GM12864 (cell line): ENCODE results near the gene RAP1GAP2.

ENCODE experiments used
- DNase-seq: peaks from one replicate; pipeline ENCODE4 v3.0.0-alpha.2; 2011; ENCODE audit warnings: low read depth
- H3K4me3 ChIP-seq: 2 replicates; pipeline ENCODE4 v1.5.1; 2011; ENCODE audit warnings: mild to moderate bottlenecking, low read depth, low read length, control low read depth
- TF ChIP-seq, protein P1 (sequence below): IDR thresholded peaks from 2 replicates; pipeline ENCODE4 v1.5.1; 2011; ENCODE audit warnings: low read depth, mild to moderate bottlenecking, moderate library complexity, low read length, control low read depth, inconsistent platforms; ENCODE audit errors: missing control alignments

Gene RAP1GAP2

DNA sequence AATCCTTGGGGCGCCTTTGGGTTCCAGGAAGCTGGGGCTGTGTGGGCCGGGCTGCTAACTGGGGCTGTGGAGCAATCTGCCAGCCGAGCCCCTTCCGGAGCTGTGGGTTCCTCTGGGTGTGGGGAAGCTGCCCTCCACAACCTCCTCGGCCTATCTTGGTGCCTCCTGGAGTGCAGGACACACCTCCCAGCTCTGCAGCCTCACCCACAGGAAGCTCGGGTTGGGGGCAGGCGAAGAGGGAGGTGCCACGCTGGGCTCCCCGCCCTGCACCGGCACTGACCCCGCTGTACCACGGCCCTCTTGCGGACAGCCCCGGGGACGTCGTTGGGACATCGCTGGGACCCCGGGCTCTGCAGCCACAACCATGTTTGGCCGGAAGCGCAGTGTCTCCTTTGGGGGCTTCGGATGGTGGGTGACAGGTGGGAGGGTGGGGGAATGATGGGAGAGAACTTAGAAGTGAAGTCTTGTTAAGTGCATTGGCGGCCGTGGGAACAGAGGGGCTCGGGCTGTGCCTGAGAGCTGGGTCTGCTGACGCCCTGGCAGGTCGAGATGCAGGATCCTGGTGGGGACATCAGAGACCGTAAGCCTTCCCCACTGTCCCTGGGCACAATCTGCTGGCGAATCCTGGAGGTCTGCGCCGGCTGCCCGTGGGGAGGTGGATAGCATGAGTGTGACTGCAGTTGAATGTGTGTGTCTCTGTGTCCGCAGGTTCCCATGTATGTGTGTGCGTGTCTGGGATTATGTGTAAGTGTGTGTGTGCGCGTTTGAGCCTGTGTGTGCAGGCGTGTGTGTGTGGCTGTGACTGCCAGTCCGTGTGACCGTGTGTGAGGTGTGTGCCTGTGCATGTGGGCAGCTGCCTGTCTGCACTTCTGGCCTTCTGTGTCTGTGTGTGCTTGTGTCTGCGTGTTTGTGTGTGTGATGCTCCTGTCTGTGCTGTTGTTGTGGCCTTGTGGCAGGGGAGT, at the start of gene RAP1GAP2:
TSS of gene RAP1GAP2 (plus strand) at position 275 of the 962 bp plus-strand sequence. CDS start at position 365, 90 bp downstream.
- DNase-seq: peak; percentile 26
- TF ChIP-seq, protein P1, sequence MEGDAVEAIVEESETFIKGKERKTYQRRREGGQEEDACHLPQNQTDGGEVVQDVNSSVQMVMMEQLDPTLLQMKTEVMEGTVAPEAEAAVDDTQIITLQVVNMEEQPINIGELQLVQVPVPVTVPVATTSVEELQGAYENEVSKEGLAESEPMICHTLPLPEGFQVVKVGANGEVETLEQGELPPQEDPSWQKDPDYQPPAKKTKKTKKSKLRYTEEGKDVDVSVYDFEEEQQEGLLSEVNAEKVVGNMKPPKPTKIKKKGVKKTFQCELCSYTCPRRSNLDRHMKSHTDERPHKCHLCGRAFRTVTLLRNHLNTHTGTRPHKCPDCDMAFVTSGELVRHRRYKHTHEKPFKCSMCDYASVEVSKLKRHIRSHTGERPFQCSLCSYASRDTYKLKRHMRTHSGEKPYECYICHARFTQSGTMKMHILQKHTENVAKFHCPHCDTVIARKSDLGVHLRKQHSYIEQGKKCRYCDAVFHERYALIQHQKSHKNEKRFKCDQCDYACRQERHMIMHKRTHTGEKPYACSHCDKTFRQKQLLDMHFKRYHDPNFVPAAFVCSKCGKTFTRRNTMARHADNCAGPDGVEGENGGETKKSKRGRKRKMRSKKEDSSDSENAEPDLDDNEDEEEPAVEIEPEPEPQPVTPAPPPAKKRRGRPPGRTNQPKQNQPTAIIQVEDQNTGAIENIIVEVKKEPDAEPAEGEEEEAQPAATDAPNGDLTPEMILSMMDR: peak; percentile 4
- peak within 1 kb of the TSS; percentile 36 for H3K4me3 ChIP-seq

DNA sequence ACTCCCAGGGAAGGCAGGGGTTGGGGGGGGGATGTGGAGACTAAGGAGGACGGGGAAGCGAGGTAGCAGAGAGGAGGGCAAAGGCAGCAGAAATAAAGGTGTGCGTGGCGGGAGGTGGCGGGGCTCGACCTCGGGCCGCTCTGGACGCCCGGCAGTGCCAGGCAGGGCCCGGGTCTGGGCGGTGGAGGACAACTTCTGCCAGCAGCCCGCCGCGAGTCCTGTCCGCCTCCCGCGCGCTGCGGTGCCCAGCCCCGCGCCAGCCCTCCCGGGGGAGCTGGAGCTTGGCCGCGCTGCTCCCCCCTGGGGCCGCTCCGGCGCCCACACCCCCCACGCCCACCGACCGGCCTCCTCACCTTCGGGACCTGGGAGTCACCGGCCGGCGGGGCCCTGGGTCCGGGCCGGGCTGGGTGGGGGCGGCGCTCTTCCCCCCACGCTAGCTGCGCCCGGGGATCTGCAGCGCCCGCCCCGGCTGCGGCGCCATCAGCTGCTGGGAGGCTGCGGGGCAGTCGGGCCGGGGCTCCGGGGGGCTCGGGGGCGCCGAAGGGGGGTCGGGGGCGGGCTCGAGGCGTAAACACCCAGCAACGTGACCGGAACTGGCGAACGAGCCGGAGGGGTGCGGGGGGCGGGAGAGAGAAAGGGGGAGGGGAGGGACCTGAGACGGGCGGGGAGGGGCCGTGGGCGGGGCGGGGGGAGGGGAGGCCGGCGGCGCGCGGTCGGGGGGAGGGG, 47.0 kb upstream of the RAP1GAP2 start, which contains the start of gene CCDC92B:
TSS of gene CCDC92B (minus strand) at position 595 of the 726 bp plus-strand sequence. CDS start 14,507 bp downstream, outside the sequence.
- TF ChIP-seq, protein P1: no peak
- no peak within 1 kb of the TSS for H3K4me3 ChIP-seq
- no peak for DNase-seq

DNA sequence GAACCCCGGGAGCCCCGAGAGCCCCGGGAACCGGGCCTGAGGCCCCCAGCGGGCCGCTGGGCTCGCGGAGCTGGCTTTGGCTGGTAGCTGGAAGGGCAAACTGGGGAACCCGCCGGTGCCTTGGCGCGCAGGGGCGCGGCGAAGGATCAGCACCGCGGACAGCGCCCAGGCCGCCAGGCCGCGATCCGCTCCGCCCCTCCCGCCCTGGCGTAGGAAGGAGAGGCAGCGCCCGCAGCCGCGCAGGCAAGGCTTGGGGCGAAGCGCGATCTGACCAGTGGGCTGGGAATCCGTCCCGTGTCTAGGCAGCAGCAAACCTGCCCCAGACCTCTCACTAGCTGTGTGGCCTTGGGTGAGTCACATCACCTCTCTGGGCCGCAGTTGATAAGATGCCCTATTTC, 46.5 kb upstream of the RAP1GAP2 start:
- DNase-seq: no peak
- H3K4me3 ChIP-seq: no peak overlapping the region
- TF ChIP-seq, protein P1: no peak

DNA sequence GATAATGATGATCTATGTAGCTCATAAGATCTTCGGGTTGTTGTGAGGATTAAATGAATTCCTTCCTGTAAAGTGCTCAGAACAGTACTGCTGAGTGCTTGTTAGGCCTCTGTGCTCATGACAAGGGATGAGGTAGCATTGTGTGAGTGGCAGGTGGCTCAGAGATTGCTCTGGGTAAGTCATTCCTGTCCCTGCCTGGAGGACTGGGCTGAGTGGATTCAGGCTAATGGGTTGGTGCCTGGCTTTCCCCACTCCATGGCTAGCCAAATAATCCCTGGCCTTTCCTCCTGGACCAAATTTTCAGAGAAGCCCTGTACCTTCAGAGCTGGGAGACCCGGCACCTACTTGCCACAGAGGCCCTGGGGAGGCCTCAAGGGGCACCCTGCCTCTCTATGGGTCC, 45.5 kb upstream of the RAP1GAP2 start:
- TF ChIP-seq, protein P1: no peak
- H3K4me3 ChIP-seq: no peak overlapping the region
- DNase-seq: no peak

DNA sequence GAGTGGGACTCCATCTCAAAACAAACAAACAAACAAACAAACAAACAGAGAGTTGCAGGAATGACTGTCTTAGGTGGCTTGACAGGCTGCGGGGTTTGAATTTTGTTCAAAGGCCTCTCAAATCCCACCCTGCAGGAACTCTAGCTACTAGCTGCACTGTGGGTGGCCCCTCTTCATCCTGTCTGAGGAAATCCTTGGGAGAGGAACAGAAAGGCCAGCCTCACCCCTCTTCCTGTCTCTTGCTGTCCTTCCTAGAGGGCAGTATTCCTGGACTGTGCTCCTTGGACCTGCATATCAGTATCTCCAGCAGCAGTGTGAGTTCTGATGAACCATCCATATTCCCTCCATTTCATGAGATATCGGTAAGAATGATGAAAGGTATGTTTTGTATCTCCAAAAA, 44.7 kb upstream of the RAP1GAP2 start:
- no peak overlapping the region for H3K4me3 ChIP-seq
- TF ChIP-seq, protein P1: no peak
- no peak for DNase-seq

DNA sequence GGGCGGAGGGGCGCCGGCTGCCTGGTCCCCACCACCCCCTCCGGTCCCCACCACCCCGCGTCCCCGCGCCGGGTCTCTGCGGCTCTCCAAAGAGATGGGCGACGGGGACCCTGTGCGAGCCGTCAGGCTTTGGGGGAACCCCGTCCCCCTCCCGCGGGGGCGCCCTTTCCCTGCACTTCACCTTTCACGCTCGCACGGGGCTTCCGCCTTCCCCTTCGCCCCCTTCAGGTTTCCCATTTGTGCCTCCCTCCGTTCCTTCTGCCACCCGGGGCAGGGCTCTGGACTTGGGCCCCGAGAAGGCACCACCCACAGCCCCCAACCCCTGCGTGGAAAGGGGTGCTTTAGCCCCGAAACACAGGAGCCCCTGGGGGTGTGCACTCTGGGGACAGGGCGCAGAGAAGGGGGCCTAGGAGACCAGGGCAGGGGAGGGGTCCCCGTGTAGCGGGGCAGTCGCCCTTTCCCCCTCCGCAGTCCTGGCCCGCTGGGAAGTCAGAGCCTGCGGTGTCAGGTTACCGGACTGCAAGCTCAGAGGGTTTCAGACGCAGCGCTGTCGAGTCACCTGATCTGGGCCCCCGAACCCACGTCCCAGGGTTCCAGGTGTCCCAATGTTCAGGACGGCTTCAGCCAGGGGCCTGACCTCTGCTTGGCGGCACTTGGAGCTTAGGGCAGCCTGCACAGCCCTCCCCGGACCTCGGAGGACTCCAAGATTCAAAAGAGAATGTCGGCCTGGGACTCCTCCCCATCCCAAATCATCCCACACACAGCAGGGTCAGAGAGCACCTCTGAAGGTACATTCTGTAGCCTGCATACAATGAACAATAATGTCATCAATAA, 40.1 kb upstream of the RAP1GAP2 start:
- no peak overlapping the region for H3K4me3 ChIP-seq
- TF ChIP-seq, protein P1: no peak

More for the DNA sequence above, 40.1 kb upstream of the RAP1GAP2 start:
- DNase-seq: no peak
